Muscle layer of duodenum (tissue), 2 donors: Measurements from ENCODE around the gene ACKR4.
"Not testable (repeated sequence)": the region's sequence is repeated elsewhere in the genome, so short reads cannot be mapped to it uniquely, and the experiment has no call there.

Source experiments
- H3K27ac ChIP-seq: one replicate; pipeline ENCODE4 v1.7.0; 2013; ENCODE audit warnings: mild to moderate bottlenecking, low read length
- H3K27me3 ChIP-seq: one replicate; pipeline ENCODE4 v1.7.0; 2013; ENCODE audit warnings: low read depth, mild to moderate bottlenecking, control low read depth, low read length
- H3K36me3 ChIP-seq, 2 donors: one replicate each; pipeline ENCODE4 v1.7.0; 2013; ENCODE audit warnings: low read length in 2 of 2, control low read depth in 1 of 2, mild to moderate bottlenecking in 1 of 2; ENCODE audit not compliant: insufficient read depth in 2 of 2, control insufficient read depth in 1 of 2
- H3K4me1 ChIP-seq, 2 donors: one replicate each; pipeline ENCODE4 v1.7.0; 2013; ENCODE audit warnings: low read length in 2 of 2, mild to moderate bottlenecking in 2 of 2, control low read depth in 1 of 2, moderate library complexity in 1 of 2; ENCODE audit not compliant: insufficient read depth in 2 of 2, control insufficient read depth in 1 of 2
- H3K4me3 ChIP-seq, 2 donors: one replicate each; pipeline ENCODE4 v1.7.0; 2013; ENCODE audit warnings: low read length in 2 of 2, low read depth in 1 of 2, mild to moderate bottlenecking in 1 of 2
- H3K9me3 ChIP-seq, 2 donors: one replicate each; pipeline ENCODE4 v1.7.0; 2013; ENCODE audit warnings: low read length in 2 of 2, control low read depth in 1 of 2, mild to moderate bottlenecking in 1 of 2; ENCODE audit not compliant: control insufficient read depth in 1 of 2
- donor health status: healthy.

ACKR4 gene

GRCh38 chr3:132641427-132641826, 44.4 kb downstream of the ACKR4 start:
- not testable (repeated sequence) for H3K27me3 ChIP-seq, H3K4me1 ChIP-seq, H3K27ac ChIP-seq, H3K9me3 ChIP-seq, H3K4me3 ChIP-seq
- peaks cover 3 to 16% of the 10 kb centered on the region in 2 donors for H3K36me3 ChIP-seq

GRCh38 chr3:132641837-132642538, 44.9 kb downstream of the ACKR4 start:
- no peaks in the 10 kb centered on the region for H3K9me3 ChIP-seq
- H3K27me3 ChIP-seq, result no peaks in the 10 kb centered on the region
- peaks cover 0 to 11% of the 10 kb centered on the region in 2 donors for H3K36me3 ChIP-seq
- no peaks in the 10 kb centered on the region for H3K4me1 ChIP-seq
- no peak overlapping the region for H3K4me3 ChIP-seq
- H3K27ac ChIP-seq, result no peak overlapping the region

DNA sequence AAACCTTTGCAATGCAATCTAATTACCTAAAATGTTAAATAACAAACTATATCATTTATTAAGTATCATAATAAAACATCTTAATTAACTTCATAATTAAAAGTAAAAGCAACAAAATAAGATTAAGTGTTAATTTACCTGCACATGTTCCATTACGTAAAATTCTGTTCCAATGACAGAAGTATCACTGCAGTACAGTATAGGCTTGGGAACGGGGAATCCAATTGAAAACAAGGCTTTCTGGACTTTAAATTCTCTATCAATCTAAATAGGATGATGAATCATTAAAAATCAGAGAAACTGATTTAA, 45.4 kb downstream of the ACKR4 start:
- Histone ChIP-seq H3K27me3 (no peaks in the 10 kb centered on the region), H3K4me1 (no peaks in the 10 kb centered on the region), H3K9me3 (no peaks in the 10 kb centered on the region), H3K4me3 (no peak overlapping the region), H3K27ac (no peak overlapping the region), H3K36me3 (peaks cover 0 to 11% of the 10 kb centered on the region in 2 donors)

DNA sequence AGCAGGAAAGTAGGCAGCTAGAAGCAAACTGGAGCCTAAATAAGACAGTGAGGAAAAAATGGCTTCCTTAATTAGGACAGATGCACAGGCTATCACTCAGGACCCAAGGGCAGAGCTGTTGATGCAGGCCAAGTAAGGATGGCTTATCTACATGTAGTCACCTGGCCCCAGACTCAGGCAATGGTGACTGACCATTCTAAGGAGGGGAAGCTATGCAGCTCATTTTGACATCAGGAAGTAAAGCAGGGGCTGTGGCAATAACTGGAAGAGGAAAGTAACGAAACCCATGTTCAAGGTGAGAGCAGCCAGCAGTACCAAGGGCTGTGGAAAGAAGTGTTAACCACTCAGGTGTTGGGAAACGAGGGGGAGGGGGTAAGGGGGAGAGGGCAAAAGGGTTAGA, 46.3 kb downstream of the ACKR4 start:
- Histone ChIP-seq H3K27me3 (no peaks in the 10 kb centered on the region), H3K27ac (no peak overlapping the region), H3K9me3 (no peaks in the 10 kb centered on the region), H3K4me3 (no peak overlapping the region), H3K4me1 (no peaks in the 10 kb centered on the region), H3K36me3 (peaks cover 0 to 11% of the 10 kb centered on the region in 2 donors)

GRCh38 chr3:132645058-132645457, 48.0 kb downstream of the ACKR4 start:
- Histone ChIP-seq H3K9me3 (no peaks in the 10 kb centered on the region), H3K4me1 (no peaks in the 10 kb centered on the region), H3K27ac (no peak overlapping the region), H3K36me3 (no peaks in the 10 kb centered on the region), H3K27me3 (no peaks in the 10 kb centered on the region), H3K4me3 (no peak overlapping the region)

DNA sequence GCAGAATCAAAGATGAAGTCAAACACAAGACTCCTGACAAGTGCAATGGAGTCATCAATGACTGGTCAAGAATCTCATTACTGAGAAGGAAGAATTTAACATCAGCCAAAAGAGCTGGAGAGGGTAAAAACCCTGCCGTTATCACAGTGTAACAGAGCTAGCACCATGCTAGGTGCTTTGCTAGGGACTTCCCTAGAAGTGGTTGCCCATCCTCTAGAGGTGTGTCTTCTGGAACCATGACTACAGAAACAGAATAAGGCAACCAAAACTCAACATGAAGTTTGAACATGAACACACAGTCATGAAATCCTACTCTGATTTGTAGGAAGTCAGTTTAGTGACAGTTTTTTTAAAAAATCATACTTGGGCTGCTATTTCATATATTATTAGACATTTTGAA, 53.1 kb downstream of the ACKR4 start:
- Histone ChIP-seq H3K4me1 (no peaks in the 10 kb centered on the region), H3K27me3 (no peaks in the 10 kb centered on the region), H3K9me3 (no peaks in the 10 kb centered on the region), H3K4me3 (no peak overlapping the region), H3K27ac (no peak overlapping the region), H3K36me3 (no peaks in the 10 kb centered on the region)
